HepG2 (cell line): ENCODE data around the gene PASK.

Experiments used
- ZNF138 ChIP-seq: sonication (generic); formaldehyde crosslinking; IDR thresholded peaks from 2 replicates; pipeline ENCODE4 v1.5.0; 2020; ENCODE audit warnings: mild to moderate bottlenecking, low read depth, missing genetic modification reagents
- ZNF780A ChIP-seq: sonication (generic); formaldehyde crosslinking; IDR thresholded peaks from 2 replicates; pipeline ENCODE4 v1.8.0; 2022; ENCODE audit warnings: mild to moderate bottlenecking, missing genetic modification reagents, moderate library complexity

DNA sequence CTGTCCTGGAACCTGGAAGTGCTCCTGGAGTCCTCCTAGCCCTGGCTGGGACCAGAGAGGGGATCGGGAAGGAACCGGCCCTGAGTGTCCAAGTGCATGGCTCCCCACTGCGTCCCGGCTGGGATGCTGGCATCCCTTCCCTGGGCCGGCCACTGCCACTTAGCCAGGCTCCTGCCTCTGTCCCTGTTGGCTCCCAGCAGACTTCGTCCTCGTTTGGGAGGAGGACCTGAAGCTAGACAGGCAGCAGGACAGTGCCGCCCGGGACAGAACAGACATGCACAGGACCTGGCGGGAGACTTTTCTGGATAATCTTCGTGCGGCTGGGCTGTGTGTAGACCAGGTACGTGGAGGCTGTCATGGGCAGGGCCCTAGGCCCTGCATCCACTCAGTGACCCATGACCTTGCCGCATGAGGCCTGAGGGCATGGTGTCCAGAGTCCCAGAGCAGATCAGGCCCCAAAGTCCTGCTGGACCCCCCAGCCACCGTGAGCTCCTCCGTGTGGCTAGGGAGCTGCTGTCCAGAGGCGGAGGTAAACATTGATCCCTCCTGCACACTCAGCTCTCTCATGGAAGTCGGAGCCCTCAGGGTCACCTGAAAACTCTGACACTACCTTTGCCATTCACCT lies 46.3 kb upstream of the PASK start:
- TF ChIP-seq ZNF780A (CRISPR knock-in tag), result no peak
- TF ChIP-seq ZNF138 (CRISPR knock-in tag), result no peak
